GM13977 (cell line): Measurements from ENCODE around the gene CNTN4.

Experiments
- DNase-seq: peaks from one replicate; pipeline ENCODE4 v3.0.0; 2012; ENCODE audit warnings: low spot score
- CTCF ChIP-seq: IDR thresholded peaks from 2 replicates; pipeline ENCODE4 v1.5.1; 2012; ENCODE audit warnings: mild to moderate bottlenecking, control low read depth; ENCODE audit not compliant: insufficient read depth; ENCODE audit errors: extremely low read depth, missing control alignments
- in situ Hi-C: fragments of 300-500 bp; cut with MboI; formaldehyde crosslinking; loops from one replicate; pipeline ENCODE4 v1.12.0; 2022; ENCODE audit warnings: low sequenced_read_pairs, low pct_unique_long_range_greater_than_20kb, mixed read lengths, inconsistent platforms; ENCODE audit not compliant: unreplicated experiment

CNTN4 gene

GRCh38 chr3:2659896-2660295, 561.2 kb downstream of the CNTN4 start:
- in situ Hi-C loops = no loop called here
- no peak for TF ChIP-seq CTCF

GRCh38 chr3:2661078-2661477, 562.4 kb downstream of the CNTN4 start:
- DNase-seq = no peak
- in situ Hi-C loops = no loop called here
- no peak for TF ChIP-seq CTCF

More at GRCh38 chr3:2659896-2660295, 561.2 kb downstream of the CNTN4 start:
- no peak for DNase-seq

GRCh38 chr3:2677501-2677900, 578.8 kb downstream of the CNTN4 start:
- in situ Hi-C loops = no loop called here
- TF ChIP-seq CTCF = no peak
- DNase-seq = no peak

- in situ Hi-C loops = no loop called here
- no peak for TF ChIP-seq CTCF
- DNase-seq = no peak
These were observed 581.6 kb downstream of the CNTN4 start for GRCh38 chr3:2680236-2680635.

GRCh38 chr3:2684046-2684445, 585.4 kb downstream of the CNTN4 start:
- DNase-seq = no peak
- in situ Hi-C loops = no loop called here
- TF ChIP-seq CTCF = no peak

GRCh38 chr3:2686816-2687502, 588.3 kb downstream of the CNTN4 start:
- in situ Hi-C loops = no loop called here
- TF ChIP-seq CTCF = no peak
- no peak for DNase-seq
